ENCODE measurements around the gene ACSL4.

Gene ACSL4

DNA sequence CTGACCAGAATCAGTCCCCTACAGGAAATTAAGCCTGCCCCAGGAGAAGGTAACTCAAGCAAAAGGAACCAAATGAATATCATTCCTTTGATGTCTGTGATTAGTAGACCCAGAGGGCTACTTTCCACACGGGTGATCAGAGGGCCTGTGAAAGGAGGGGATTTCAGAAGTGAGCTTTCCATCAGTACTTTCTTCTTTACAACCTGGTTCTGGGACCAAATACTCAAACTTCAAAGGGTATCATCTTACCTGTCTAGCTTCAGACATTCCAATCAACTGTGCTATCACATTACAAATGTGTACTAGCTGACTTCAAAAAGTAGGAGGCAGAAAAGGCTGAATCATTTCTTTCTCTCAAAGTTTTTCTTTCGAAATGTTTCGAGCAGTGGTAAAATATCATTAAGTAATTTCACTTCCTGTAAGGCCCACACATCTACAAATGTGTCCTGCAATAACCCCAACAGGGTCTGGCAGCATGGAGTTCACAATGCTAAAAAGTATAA is 23.9 kb downstream of the ACSL4 start:
- H3K9me3 Mint-ChIP-seq, result no peaks in the 10 kb centered on the region
- peaks cover 73% of the 10 kb centered on the region for H3K4me1 Mint-ChIP-seq (ENCODE audit: low read depth)
- peak overlapping the region; percentile 20 for H3K4me3 Mint-ChIP-seq
- peaks cover 14% of the 10 kb centered on the region for H3K36me3 Mint-ChIP-seq (ENCODE audit: low read depth)
- no peak for DNase-seq
- peaks cover 6% of the 10 kb centered on the region for H3K27me3 Mint-ChIP-seq
- peak overlapping the region; percentile 92 for H3K27ac Mint-ChIP-seq

DNA sequence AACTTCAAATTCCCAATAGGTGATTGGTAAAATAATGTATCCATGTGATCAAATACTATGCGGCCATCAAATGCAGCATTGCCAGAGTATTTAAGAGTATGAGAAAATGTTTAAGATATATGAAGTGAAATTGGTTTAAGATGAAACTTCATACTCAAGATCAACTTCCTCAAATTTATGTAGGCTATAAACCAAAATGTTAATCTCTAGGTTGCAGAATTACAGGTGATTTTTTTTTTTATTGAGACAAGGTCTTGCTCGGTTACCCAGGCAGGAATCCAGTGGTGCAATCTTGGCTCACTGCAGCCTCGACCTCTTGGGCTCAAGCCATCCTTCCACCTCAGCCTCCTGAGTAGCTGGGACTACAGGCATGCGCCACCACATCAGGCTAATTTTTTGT is 25.3 kb downstream of the ACSL4 start:
- peaks cover 16% of the 10 kb centered on the region for H3K36me3 Mint-ChIP-seq (ENCODE audit: low read depth)
- peaks cover 68% of the 10 kb centered on the region for H3K4me1 Mint-ChIP-seq (ENCODE audit: low read depth)
- H3K4me3 Mint-ChIP-seq, result no peak overlapping the region
- peaks cover 8% of the 10 kb centered on the region for H3K27me3 Mint-ChIP-seq
- DNase-seq, result no peak
- H3K27ac Mint-ChIP-seq, result peak overlapping the region; percentile 5
- no peaks in the 10 kb centered on the region for H3K9me3 Mint-ChIP-seq

DNA sequence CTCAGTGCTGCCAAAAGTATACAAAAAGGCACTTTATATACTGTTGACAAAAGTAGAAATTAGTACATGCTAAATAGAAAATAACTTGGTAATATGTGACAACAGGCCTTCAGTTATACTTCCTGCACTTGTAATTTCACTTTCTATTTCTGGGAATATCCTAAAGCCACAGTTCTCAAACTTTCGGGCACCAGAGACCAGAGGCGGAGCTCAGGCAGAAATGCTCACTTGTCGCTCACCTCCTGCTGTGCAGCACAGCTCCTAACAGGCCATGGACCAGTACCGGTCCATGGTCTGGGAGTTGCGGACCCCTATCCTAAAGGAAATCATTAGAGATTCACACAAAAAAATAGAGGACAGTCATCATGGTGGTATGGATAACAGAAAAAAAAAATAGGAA is 25.7 kb downstream of the ACSL4 start:
- peaks cover 64% of the 10 kb centered on the region for H3K4me1 Mint-ChIP-seq (ENCODE audit: low read depth)
- no peak overlapping the region for H3K4me3 Mint-ChIP-seq
- DNase-seq, result no peak
- H3K27me3 Mint-ChIP-seq, result peaks cover 4% of the 10 kb centered on the region
- peak overlapping the region; percentile 5 for H3K27ac Mint-ChIP-seq
- H3K9me3 Mint-ChIP-seq, result no peaks in the 10 kb centered on the region
- H3K36me3 Mint-ChIP-seq (ENCODE audit: low read depth), result peaks cover 16% of the 10 kb centered on the region

DNA sequence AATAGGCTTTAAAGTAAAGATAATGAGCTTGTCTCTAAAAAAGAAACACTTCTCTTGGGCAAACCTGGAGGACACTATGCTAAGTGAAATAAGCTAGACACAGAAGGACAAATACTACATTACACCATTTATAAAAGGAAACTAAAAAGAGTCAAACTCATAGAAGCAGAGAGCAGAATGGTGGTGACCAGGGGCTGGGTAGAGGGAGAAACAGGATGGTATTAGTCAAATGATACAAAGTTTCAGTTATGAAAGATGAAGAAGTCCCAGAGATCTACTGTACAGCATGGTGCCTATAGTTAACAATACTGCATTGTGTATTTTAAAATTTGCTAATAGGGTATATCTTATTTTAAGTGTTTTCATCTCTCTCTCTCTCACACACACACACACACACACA is 28.5 kb downstream of the ACSL4 start:
- peaks cover 47% of the 10 kb centered on the region for H3K4me1 Mint-ChIP-seq (ENCODE audit: low read depth)
- peak overlapping the region; percentile 20 for H3K27ac Mint-ChIP-seq
- H3K4me3 Mint-ChIP-seq, result no peak overlapping the region
- no peaks in the 10 kb centered on the region for H3K9me3 Mint-ChIP-seq
- DNase-seq, result no peak
- H3K27me3 Mint-ChIP-seq, result peaks cover 5% of the 10 kb centered on the region
- peaks cover 17% of the 10 kb centered on the region for H3K36me3 Mint-ChIP-seq (ENCODE audit: low read depth)

DNA sequence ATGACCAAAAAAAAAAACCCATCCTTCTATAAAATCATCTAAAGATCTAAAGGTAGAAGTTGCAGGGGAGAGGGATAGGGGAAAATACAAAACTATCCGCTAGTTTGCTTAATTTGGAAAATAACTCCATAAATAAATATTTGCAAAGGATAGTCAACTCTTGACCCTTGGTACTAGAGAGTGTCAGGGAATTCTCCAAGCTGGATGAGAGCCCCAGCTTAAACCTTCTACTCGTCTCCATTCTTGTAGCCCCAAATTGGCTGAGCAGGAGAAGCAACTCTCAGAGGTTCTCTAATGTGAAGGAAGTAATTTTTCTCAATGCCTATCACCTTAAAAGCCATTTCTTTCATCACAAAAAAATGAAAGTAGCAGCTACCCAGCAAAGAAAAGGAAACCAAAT is 35.2 kb downstream of the ACSL4 start:
- H3K27ac Mint-ChIP-seq, result no peak overlapping the region
- H3K4me3 Mint-ChIP-seq, result no peak overlapping the region
- peaks cover 16% of the 10 kb centered on the region for H3K27me3 Mint-ChIP-seq
- peaks cover 35% of the 10 kb centered on the region for H3K4me1 Mint-ChIP-seq (ENCODE audit: low read depth)
- no peaks in the 10 kb centered on the region for H3K9me3 Mint-ChIP-seq
- H3K36me3 Mint-ChIP-seq (ENCODE audit: low read depth), result peaks cover 38% of the 10 kb centered on the region
- no peak for DNase-seq

DNA sequence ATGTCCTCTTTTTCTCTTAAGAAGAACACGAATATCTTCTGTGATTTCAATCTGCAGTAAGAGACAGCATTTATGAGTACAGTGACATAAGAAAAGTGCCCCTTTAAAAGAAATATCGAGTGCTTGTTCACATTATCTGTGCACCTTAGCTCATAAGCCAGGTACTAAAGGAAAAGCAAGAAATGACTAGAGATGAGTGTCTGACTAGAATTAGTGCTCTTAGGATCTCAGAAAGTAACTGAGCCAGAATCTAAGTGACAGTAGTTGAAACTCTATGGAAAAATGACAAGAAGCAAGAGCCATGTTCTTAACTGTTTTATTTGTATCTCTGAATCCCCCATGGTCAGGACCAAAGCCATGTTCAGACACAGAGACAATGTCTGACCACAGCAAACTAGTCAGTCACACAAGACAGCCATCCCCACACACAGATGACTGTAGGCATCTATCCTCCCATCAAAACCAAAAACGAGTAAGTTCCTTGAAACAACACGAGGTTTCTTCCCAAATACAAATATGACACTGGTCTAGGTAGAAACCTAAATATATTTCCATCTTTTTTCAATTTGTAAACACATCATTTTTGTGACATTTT is 36.8 kb downstream of the ACSL4 start:
- Mint-ChIP-seq H3K4me3 (no peak overlapping the region), H3K4me1 (ENCODE audit: low read depth) (peaks cover 40% of the 10 kb centered on the region), H3K9me3 (no peaks in the 10 kb centered on the region), H3K27ac (peak overlapping the region; percentile 18), H3K36me3 (ENCODE audit: low read depth) (peaks cover 33% of the 10 kb centered on the region), H3K27me3 (peaks cover 13% of the 10 kb centered on the region)
- DNase-seq, result no peak

DNA sequence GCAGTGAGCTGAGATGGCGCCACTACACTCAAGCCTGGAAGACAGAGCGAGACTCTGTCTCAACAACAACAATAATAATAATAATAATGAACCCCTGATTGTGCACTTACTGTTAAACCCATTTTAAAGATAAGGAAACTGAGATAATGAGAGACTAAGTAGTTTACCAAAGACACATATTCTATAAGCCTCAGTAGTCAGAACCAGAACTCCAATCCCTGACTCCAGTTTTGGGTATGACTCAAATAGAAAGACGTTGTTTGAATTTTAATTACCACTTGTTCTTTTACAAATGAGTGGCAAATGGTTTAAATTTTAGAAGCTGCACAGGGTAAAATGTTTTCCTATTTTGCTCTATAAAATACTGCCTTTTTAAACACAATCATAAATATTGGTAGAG is 37.4 kb downstream of the ACSL4 start:
- H3K4me1 Mint-ChIP-seq (ENCODE audit: low read depth), result peaks cover 44% of the 10 kb centered on the region

DNA sequence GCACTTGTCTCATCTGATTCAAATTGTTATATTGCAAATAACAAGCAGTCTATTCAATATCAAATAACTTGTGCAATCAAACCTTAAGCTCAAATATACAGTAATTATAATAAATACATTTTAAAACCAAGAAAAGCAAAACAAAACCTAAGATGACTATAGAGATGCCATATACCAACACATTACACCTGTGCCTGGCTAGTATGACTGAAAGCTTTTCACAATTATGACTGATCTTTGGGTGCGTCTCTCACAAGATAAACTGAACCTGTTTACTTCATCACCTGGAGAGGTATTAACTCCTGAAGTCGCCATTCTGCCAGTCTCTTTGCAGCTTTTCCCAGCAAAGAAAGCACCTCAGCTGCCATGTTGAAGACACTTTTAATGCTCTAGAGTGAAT is 41.3 kb downstream of the ACSL4 start:
- H3K4me1 Mint-ChIP-seq (ENCODE audit: low read depth), result peaks cover 40% of the 10 kb centered on the region
- H3K9me3 Mint-ChIP-seq, result no peaks in the 10 kb centered on the region
- H3K4me3 Mint-ChIP-seq, result no peak overlapping the region
- H3K27ac Mint-ChIP-seq, result no peak overlapping the region
- DNase-seq, result no peak
- peaks cover 22% of the 10 kb centered on the region for H3K27me3 Mint-ChIP-seq
- H3K36me3 Mint-ChIP-seq (ENCODE audit: low read depth), result peaks cover 39% of the 10 kb centered on the region

More for the DNA sequence above, 37.4 kb downstream of the ACSL4 start:
- Mint-ChIP-seq H3K27ac (peak overlapping the region; percentile 37), H3K27me3 (peaks cover 15% of the 10 kb centered on the region), H3K36me3 (ENCODE audit: low read depth) (peaks cover 35% of the 10 kb centered on the region), H3K4me3 (no peak overlapping the region), H3K9me3 (no peaks in the 10 kb centered on the region)
- DNase-seq, result no peak

DNA sequence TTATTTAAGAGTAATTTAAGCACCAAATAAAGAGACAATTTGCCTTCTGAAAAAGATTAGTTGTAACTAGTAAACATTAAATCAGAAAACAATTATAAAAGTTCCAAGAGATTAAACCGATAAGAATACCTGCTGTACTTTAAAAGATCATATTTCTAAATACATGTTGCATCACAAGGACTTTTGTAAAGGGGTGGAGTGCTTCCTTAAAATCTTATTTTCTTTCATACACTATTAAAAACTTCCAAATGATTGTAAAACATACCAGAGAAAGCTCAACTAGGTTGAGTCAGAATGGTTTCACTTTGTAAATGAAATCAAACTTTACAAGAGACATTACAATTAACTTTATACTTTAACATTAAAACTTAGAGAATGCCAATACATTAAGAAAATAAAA is 41.8 kb downstream of the ACSL4 start:
- Mint-ChIP-seq H3K9me3 (no peaks in the 10 kb centered on the region), H3K4me1 (ENCODE audit: low read depth) (peaks cover 35% of the 10 kb centered on the region), H3K4me3 (no peak overlapping the region), H3K27me3 (peaks cover 19% of the 10 kb centered on the region), H3K36me3 (ENCODE audit: low read depth) (peaks cover 35% of the 10 kb centered on the region), H3K27ac (no peak overlapping the region)
- no peak for DNase-seq

DNA sequence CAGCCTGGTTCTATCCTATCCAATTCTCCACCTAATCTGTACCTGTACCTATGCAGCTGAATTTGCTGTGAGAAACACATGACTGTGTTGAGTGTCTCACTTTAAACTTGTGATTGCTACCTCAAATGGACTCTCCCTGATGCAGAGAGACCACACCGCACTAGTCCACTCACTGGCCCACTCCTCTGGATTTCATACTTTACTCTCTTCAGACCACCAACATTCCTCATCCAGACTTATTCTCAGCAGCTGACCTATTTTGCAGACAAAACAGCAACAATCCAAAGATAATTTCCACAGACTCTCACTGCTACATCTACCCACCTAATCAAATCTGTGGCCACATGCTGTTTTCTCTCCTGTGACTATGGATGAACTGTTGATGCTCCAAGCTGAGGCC is 45.2 kb downstream of the ACSL4 start:
- Mint-ChIP-seq H3K36me3 (ENCODE audit: low read depth) (peaks cover 23% of the 10 kb centered on the region), H3K27me3 (peaks cover 9% of the 10 kb centered on the region), H3K9me3 (no peaks in the 10 kb centered on the region), H3K27ac (no peak overlapping the region), H3K4me3 (no peak overlapping the region), H3K4me1 (ENCODE audit: low read depth) (peaks cover 31% of the 10 kb centered on the region)
- DNase-seq, result no peak

DNA sequence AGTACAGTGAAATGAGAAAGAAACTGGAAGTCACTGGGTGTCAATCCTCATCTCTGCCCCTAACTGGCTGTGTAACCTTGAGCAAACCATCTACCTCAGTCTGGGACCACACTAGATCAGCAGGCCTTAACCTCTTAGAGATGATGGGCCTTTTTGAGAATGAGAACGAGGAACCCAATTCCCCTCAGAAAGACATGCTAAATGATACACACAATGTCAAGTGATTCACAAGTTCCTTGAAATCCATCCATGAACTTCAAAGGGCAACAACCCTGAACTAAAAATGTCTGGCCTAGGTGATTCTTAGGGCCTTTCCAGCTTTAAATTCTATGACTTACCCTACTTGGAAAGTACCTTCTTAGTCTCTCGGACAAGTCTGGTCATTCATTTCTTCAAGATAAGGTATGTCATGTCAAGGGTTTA is 47.4 kb downstream of the ACSL4 start:
- H3K36me3 Mint-ChIP-seq (ENCODE audit: low read depth), result peaks cover 38% of the 10 kb centered on the region
- peaks cover 7% of the 10 kb centered on the region for H3K27me3 Mint-ChIP-seq
- DNase-seq, result no peak

DNA sequence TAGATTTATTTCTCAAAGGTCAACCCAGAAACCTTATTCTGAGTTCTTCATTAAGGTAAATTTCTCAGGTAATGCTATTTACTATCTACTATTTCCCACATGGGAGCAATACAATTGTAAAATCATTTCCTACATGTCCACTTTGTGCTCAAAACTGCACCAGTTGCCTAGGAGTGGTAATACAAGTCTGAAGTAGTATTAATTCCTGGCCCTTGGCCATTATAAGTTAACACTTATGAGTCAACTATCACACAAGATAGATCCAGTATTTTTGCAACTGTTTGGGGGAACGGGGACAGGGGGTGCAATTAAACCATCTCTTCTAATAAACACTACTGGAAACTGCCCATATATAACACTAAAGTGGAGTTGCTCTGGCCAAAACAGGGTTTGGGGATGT is 48.9 kb downstream of the ACSL4 start:
- Mint-ChIP-seq H3K36me3 (ENCODE audit: low read depth) (peaks cover 43% of the 10 kb centered on the region), H3K4me1 (ENCODE audit: low read depth) (peaks cover 20% of the 10 kb centered on the region), H3K9me3 (no peaks in the 10 kb centered on the region), H3K27ac (no peak overlapping the region), H3K27me3 (peaks cover 2% of the 10 kb centered on the region), H3K4me3 (no peak overlapping the region)
- DNase-seq, result no peak

More for the DNA sequence above, 47.4 kb downstream of the ACSL4 start:
- peaks cover 23% of the 10 kb centered on the region for H3K4me1 Mint-ChIP-seq (ENCODE audit: low read depth)
- no peak overlapping the region for H3K4me3 Mint-ChIP-seq
- H3K27ac Mint-ChIP-seq, result peak overlapping the region; percentile 73
- H3K9me3 Mint-ChIP-seq, result no peaks in the 10 kb centered on the region

DNA sequence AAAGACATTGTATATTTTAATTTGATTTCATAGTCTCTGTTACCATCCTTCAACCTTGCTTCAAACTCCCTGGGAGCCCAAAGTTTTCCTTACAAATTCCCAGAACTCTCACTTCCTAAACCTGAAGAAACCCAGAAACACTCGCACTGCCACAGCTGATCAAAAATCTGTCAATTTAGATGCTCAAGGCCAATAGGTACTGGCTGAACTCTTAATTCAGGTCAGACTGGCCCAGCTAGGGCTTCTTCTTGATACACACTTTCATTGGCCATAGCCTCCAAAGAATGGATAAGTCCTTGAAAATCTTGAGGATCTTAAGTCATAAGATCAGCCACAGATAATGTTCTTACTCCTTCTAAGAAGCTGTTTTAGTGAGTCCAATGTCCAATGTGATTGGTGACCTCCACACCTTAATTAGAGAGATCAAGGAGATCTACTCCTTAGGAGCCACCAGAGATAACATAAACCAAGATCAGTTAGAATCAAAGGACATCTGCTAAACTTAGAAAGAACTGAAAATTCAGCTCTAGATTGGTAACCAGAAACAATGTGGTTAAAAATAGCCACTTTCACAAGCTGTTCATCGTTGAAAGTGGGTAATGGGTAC is 51.5 kb downstream of the ACSL4 start:
- Mint-ChIP-seq H3K27ac (peak overlapping the region; percentile 56), H3K9me3 (no peaks in the 10 kb centered on the region), H3K4me3 (no peak overlapping the region), H3K27me3 (no peaks in the 10 kb centered on the region), H3K4me1 (ENCODE audit: low read depth) (peaks cover 15% of the 10 kb centered on the region), H3K36me3 (ENCODE audit: low read depth) (peaks cover 58% of the 10 kb centered on the region)
- no peak for DNase-seq

DNA sequence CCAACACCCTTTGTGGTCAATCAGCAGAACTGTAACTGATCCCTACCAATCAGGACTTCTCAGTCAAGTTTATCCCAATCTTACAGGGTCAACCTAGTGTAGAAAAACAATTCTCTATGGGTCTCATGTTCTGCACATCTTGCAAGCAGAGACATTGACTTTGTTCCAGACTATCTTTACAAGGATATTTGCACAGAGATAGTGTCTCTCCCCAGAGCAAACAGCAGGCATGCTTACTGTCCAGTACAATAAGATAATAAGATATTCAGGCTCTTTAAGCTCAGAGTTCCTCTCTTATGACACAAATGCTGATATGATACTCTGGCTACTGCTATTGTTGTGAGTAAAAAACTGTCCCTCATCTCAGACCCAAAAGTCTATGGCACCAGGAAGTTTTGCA is 53.2 kb downstream of the ACSL4 start:
- Mint-ChIP-seq H3K27ac (no peak overlapping the region), H3K4me1 (ENCODE audit: low read depth) (peaks cover 6% of the 10 kb centered on the region), H3K4me3 (no peak overlapping the region), H3K27me3 (no peaks in the 10 kb centered on the region), H3K9me3 (no peaks in the 10 kb centered on the region), H3K36me3 (ENCODE audit: low read depth) (peaks cover 73% of the 10 kb centered on the region)
- DNase-seq, result no peak

DNA sequence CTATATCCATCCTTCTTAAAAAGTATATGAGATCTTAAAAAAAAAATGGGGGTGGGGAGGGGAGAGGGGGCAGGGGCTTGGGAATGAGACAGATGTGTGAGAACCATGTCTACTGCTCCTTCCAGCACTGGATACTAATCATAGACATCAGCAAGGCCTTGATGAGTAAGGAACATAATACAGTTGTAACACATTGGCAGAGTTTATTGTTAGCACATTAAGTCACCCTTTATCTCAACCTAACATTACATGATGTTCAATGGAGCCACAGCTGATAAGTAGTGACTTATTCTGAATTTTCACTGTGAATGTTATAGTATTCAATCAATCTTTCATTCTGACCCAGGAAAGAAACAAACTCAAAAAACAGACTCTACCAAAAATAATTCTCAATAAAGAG is 60.8 kb downstream of the ACSL4 start:
- H3K27ac Mint-ChIP-seq, result no peak overlapping the region

More for the DNA sequence above, 60.8 kb downstream of the ACSL4 start:
- Mint-ChIP-seq H3K9me3 (no peaks in the 10 kb centered on the region), H3K27me3 (no peaks in the 10 kb centered on the region), H3K4me3 (no peak overlapping the region), H3K4me1 (ENCODE audit: low read depth) (no peaks in the 10 kb centered on the region), H3K36me3 (ENCODE audit: low read depth) (peaks cover 78% of the 10 kb centered on the region)
- no peak for DNase-seq

Measured in activated T-cell treated with anti-CD3 and anti-CD28 coated beads, Interleukin-2, amount 50 U/mL, for 24 hours (primary cell).